ENCODE data around the gene USP3.

DNA sequence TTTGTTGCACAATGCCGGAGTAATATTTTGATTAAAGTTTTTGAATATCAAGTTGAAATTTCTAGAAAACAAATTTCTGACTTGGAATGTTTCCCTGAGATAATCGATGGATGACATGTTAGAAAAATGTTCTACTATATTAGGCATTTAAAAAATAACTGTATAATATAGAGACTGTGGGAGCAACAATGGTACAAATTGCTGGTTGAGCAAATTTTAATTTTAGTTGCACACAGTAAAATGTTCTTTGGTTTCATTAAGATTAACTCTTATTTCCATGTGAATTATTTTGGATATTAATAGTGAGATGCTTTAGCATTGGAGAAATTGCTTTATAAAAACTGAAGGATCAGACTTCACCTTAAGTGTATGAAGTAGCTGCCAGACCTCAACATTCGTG lies 9.3 kb downstream of the USP3 start:
- TF ChIP-seq, protein P1, sequence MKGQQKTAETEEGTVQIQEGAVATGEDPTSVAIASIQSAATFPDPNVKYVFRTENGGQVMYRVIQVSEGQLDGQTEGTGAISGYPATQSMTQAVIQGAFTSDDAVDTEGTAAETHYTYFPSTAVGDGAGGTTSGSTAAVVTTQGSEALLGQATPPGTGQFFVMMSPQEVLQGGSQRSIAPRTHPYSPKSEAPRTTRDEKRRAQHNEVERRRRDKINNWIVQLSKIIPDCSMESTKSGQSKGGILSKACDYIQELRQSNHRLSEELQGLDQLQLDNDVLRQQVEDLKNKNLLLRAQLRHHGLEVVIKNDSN (IDR thresholded peaks at IDR 0.05): no peak
- TF ChIP-seq TCF12 (IDR thresholded peaks at IDR 0.05; ENCODE audit: low read depth): no peak
- TF ChIP-seq TAF1 (IDR thresholded peaks at IDR 0.05; ENCODE audit: low read depth): no peak
- no peak for TF ChIP-seq NFIC (IDR thresholded peaks at IDR 0.05)
- no peak for TF ChIP-seq RAD21 (IDR thresholded peaks at IDR 0.05; ENCODE audit: low read depth)
- no peak for TF ChIP-seq CEBPB (IDR thresholded peaks at IDR 0.05)
- no peak for TF ChIP-seq EP300 (IDR thresholded peaks at IDR 0.05; ENCODE audit: borderline replicate concordance)
- no peak for TF ChIP-seq YY1 (IDR thresholded peaks at IDR 0.05; ENCODE audit: low read depth)
- TF ChIP-seq FOXM1 (IDR thresholded peaks at IDR 0.05; ENCODE audit: borderline replicate concordance, low read depth): no peak
- TF ChIP-seq REST (IDR thresholded peaks at IDR 0.05; ENCODE audit: low read depth): no peak
- no peak for TF ChIP-seq MAX (IDR thresholded peaks at IDR 0.05)
- no peak for TF ChIP-seq EGR1 (IDR thresholded peaks at IDR 0.05)
- no peak for TF ChIP-seq ZBTB7A (IDR thresholded peaks at IDR 0.05; ENCODE audit: low read depth)
